Breast epithelium (tissue), 3 donors: ENCODE results near the gene SLC38A6.

Experiments used
- CTCF ChIP-seq, 3 donors: fragments of 450-650 bp; IDR thresholded peaks; one replicate each; pipeline ENCODE4 v1.5.1; 2016 to 2017; ENCODE audit warnings: antibody characterized with exemption in 3 of 3, mild to moderate bottlenecking in 3 of 3, moderate library complexity in 3 of 3
- POLR2AphosphoS5 ChIP-seq, 3 donors: sonication (generic); formaldehyde crosslinking; IDR thresholded peaks; one replicate each; pipeline ENCODE4 v1.6.1; 2017; ENCODE audit warnings: antibody characterized with exemption in 3 of 3

GRCh38 chr14:61063461-61063860 is 82.4 kb downstream of the SLC38A6 start:
- TF ChIP-seq CTCF (IDR thresholded peaks at IDR 0.05) = no peak
- no peak for TF ChIP-seq POLR2AphosphoS5 (IDR thresholded peaks at IDR 0.05)
